HL-60 (cell line): ENCODE data around the gene SCD.
A peak's percentile ranks its signal among the peaks of the same experiment; 100 is the strongest.

Experiments
- DNase-seq, 2 experiments: peaks; one replicate each; pipeline ENCODE4 v3.0.0-alpha.2; 2010 to 2020; ENCODE audit warnings: low read depth in 1 of 2, low spot score in 1 of 2
- H3K27ac ChIP-seq: fragments of 250-450 bp; sonication (Bioruptor Pico); replicated peaks from 2 replicates; pipeline ENCODE4 v1.5.1; 2020; ENCODE audit warnings: mild to moderate bottlenecking, moderate library complexity
- H3K27me3 ChIP-seq: fragments of 250-450 bp; sonication (Bioruptor Pico); 2 replicates; pipeline ENCODE4 v1.5.1; 2021; ENCODE audit warnings: mild to moderate bottlenecking, moderate library complexity; ENCODE audit not compliant: insufficient read depth, poor library complexity, severe bottlenecking
- H3K4me3 ChIP-seq: replicated peaks from 2 replicates; pipeline ENCODE4 v1.5.1; 2011; ENCODE audit warnings: mild to moderate bottlenecking, control low read depth, low read length; ENCODE audit not compliant: insufficient read depth
- CTCF ChIP-seq: IDR thresholded peaks from one replicate; pipeline ENCODE4 v1.5.1; 2011; ENCODE audit warnings: low read length, control low read depth, inconsistent platforms; ENCODE audit not compliant: insufficient read depth
- GABPA ChIP-seq: IDR thresholded peaks from 2 replicates; pipeline ENCODE4 v1.6.1; 2012; ENCODE audit warnings: low read depth
- POLR2AphosphoS5 ChIP-seq: IDR thresholded peaks from 2 replicates; pipeline ENCODE4 v1.6.1; 2012; ENCODE audit warnings: low read depth
- REST ChIP-seq: IDR thresholded peaks from 2 replicates; pipeline ENCODE4 v1.6.1; 2012; ENCODE audit warnings: low read depth; ENCODE audit not compliant: insufficient replicate concordance
- SPI1 ChIP-seq: IDR thresholded peaks from 2 replicates; pipeline ENCODE4 v1.6.1; 2012; ENCODE audit warnings: low read depth, mild to moderate bottlenecking, borderline replicate concordance

Gene SCD

GRCh38 chr10:100346351-100346764, 675 bp upstream of the SCD start:
- TF ChIP-seq SPI1, result no peak
- TF ChIP-seq REST, result peak; percentile 10
- no peak for TF ChIP-seq CTCF
- DNase-seq, result peak; percentile 67 to 69
- peak overlapping the region; percentile 81 for H3K4me3 ChIP-seq
- no peaks in the 10 kb centered on the region for H3K27me3 ChIP-seq
- peak overlapping the region; percentile 61 for H3K27ac ChIP-seq

GRCh38 chr10:100347568-100348195, 649 bp downstream of the SCD start:
- Histone ChIP-seq H3K4me3 (peak overlapping the region; percentile 81), H3K27ac (peak overlapping the region; percentile 68), H3K27me3 (no peaks in the 10 kb centered on the region)
- TF ChIP-seq REST, result no peak
- no peak for TF ChIP-seq SPI1
- TF ChIP-seq POLR2AphosphoS5, result no peak
- no peak for TF ChIP-seq GABPA
- DNase-seq, result peak in 1 of 2 experiments; percentile 15

- H3K27me3 ChIP-seq, result no peaks in the 10 kb centered on the region
These were observed 1.4 kb downstream of the SCD start for GRCh38 chr10:100348389-100348927.

More at GRCh38 chr10:100348389-100348927, 1.4 kb downstream of the SCD start:
- H3K4me3 ChIP-seq, result peak overlapping the region; percentile 81
- TF ChIP-seq POLR2AphosphoS5 (no peak), CTCF (no peak), SPI1 (no peak), REST (no peak), GABPA (no peak)
- no peak overlapping the region for H3K27ac ChIP-seq
- no peak for DNase-seq
